WTC11 (cell line): ENCODE measurements around the gene CNKSR3.

Source experiments
- CREB1 ChIP-seq: sonication (generic); formaldehyde crosslinking; IDR thresholded peaks from 2 replicates; pipeline ENCODE4 v1.8.0; 2023; ENCODE audit warnings: mild to moderate bottlenecking, missing genetic modification reagents
- CREM ChIP-seq: sonication (generic); formaldehyde crosslinking; IDR thresholded peaks from 2 replicates; pipeline ENCODE4 v1.8.1; 2022; ENCODE audit warnings: mild to moderate bottlenecking, missing genetic modification reagents, moderate library complexity
- ETV6 ChIP-seq: sonication (generic); formaldehyde crosslinking; IDR thresholded peaks from 2 replicates; pipeline ENCODE4 v1.8.1; 2022; ENCODE audit warnings: mild to moderate bottlenecking, missing genetic modification reagents
- FOXJ3 ChIP-seq: sonication (generic); formaldehyde crosslinking; IDR thresholded peaks from 2 replicates; pipeline ENCODE4 v1.9.0; 2021; ENCODE audit warnings: missing genetic modification reagents, mild to moderate bottlenecking, borderline replicate concordance
- NR3C1 ChIP-seq: sonication (generic); formaldehyde crosslinking; conservative IDR thresholded peaks from 2 replicates; pipeline ENCODE4 v1.8.1; 2023; ENCODE audit warnings: low read depth, mild to moderate bottlenecking, missing genetic modification reagents
- TF ChIP-seq, protein P1 (sequence below): fragments of 200-600 bp; IDR thresholded peaks from 2 replicates; pipeline ENCODE4 v1.8.0; 2022; ENCODE audit warnings: antibody characterized with exemption

DNA sequence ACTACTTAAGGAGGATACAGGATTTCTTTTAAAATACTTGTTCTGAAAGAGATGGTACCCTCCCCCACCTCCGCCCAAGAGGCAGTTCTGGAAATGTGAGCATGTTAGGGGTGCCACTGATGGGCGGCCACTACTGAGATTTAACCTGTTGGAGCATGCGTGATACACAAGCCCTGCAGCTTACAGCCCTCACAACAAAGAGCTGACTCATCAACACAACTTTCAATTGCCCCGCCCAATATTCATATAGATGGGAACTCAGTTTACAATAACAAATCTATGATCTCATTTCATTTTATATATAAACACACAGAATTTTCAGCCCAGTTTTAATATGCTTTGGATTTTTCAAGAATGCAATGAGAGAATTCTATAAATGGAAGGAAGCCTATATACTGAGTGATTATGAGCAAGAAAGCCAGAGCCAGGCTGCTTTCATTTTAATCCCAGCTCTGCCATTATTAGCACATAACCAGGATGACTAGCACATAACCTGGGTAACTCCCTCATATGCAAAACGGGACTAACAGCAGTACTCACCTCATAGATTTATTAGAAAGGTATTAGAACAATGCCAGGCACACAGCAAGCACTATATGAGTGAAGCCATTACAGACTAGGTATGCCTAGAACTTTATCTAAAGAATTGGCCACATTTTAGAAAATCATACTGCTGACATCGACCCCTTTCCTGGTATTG is 108.3 kb downstream of the CNKSR3 start:
- TF ChIP-seq, protein P1, sequence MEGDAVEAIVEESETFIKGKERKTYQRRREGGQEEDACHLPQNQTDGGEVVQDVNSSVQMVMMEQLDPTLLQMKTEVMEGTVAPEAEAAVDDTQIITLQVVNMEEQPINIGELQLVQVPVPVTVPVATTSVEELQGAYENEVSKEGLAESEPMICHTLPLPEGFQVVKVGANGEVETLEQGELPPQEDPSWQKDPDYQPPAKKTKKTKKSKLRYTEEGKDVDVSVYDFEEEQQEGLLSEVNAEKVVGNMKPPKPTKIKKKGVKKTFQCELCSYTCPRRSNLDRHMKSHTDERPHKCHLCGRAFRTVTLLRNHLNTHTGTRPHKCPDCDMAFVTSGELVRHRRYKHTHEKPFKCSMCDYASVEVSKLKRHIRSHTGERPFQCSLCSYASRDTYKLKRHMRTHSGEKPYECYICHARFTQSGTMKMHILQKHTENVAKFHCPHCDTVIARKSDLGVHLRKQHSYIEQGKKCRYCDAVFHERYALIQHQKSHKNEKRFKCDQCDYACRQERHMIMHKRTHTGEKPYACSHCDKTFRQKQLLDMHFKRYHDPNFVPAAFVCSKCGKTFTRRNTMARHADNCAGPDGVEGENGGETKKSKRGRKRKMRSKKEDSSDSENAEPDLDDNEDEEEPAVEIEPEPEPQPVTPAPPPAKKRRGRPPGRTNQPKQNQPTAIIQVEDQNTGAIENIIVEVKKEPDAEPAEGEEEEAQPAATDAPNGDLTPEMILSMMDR = no peak
- TF ChIP-seq ETV6 (CRISPR knock-in tag) = no peak
- no peak for TF ChIP-seq CREM (CRISPR knock-in tag)
- no peak for TF ChIP-seq NR3C1 (CRISPR knock-in tag)
- no peak for TF ChIP-seq CREB1 (CRISPR knock-in tag)
- no peak for TF ChIP-seq FOXJ3
